Endothelial cell of umbilical vein (primary cell): ENCODE data around the gene TULP4. TPM values are rescaled to one million over a fixed set of nuclear protein-coding genes. Genes with fewer than 3 reads are reported as not detected.

Source experiments
- BruUV-seq: library from RNA; stranded (reverse); fragments of 400-500 nt; replicated peaks from 2 replicates; lab custom pipeline; 2021; lab: Mats Ljungman, UMichigan
- CTCF ChIA-PET: fragments of 300-600, 350-600 bp; sonication (Branson Sonifier 250); formaldehyde crosslinking; loops from one replicate; lab custom pipeline; 2021; ENCODE audit warnings: antibody characterized with exemption, inconsistent platforms; lab: Charles Lee
- POLR2A ChIA-PET: fragments of 300-600, 350-600 bp; sonication (Branson Sonifier 250); formaldehyde crosslinking; loops from one replicate; lab custom pipeline; 2021; ENCODE audit warnings: antibody characterized with exemption, inconsistent platforms; lab: Charles Lee
- DNase-seq: peaks from one replicate; pipeline ENCODE4 v3.0.0-alpha.2; 2011; ENCODE audit warnings: low read depth, low spot score
- FAIRE-seq: peaks from 2 replicates; lab custom pipeline; 2011; peaks lifted over from hg19 to GRCh38; lab: Jason Lieb, UNC
- H2AFZ ChIP-seq: 2 replicates; pipeline ENCODE4 v1.6.0; 2012; ENCODE audit warnings: low read depth, low read length, control low read depth, inconsistent platforms
- H3K27ac ChIP-seq: 2 replicates; pipeline ENCODE4 v1.5.1; 2011; ENCODE audit warnings: low read depth, mild to moderate bottlenecking, control low read depth, low read length, moderate library complexity; ENCODE audit not compliant: insufficient read depth
- H3K27me3 ChIP-seq, 2 experiments: 2 replicates each; pipeline versions ENCODE4 v1.6.0 to v1.6.1; 2011; ENCODE audit warnings: low read length in 2 of 2, mixed read lengths in 1 of 2; ENCODE audit not compliant: control insufficient read depth in 2 of 2, insufficient read depth in 2 of 2
- H3K36me3 ChIP-seq, 2 experiments: 2 replicates in 1 of 2; 3 replicates in 1 of 2; pipeline ENCODE4 v1.5.1; 2011; ENCODE audit warnings: low read length in 2 of 2, mild to moderate bottlenecking in 1 of 2, moderate library complexity in 1 of 2; ENCODE audit not compliant: control insufficient read depth in 2 of 2, insufficient read depth in 2 of 2; ENCODE audit errors: extremely low read depth in 1 of 2
- H3K4me1 ChIP-seq: 3 replicates; pipeline ENCODE4 v1.5.1; 2011; ENCODE audit warnings: mild to moderate bottlenecking, low read length; ENCODE audit not compliant: control insufficient read depth, insufficient read depth; ENCODE audit errors: extremely low read depth
- H3K4me2 ChIP-seq: 2 replicates; pipeline ENCODE4 v1.6.1; 2011; ENCODE audit warnings: low read length, control low read depth, mixed read lengths; ENCODE audit not compliant: insufficient read depth
- H3K4me3 ChIP-seq, 3 experiments: fragments of 200-600 bp in 1 of 3; sonication (generic), shearing (Covaris generic) in 1 of 3; replicated peaks in 1 of 3; 2 replicates each; pipeline ENCODE4 v1.5.1; 2011 to 2016; ENCODE audit warnings: control low read depth in 3 of 3, low read length in 3 of 3, mild to moderate bottlenecking in 2 of 3, inconsistent platforms in 1 of 3, low read depth in 1 of 3, moderate library complexity in 1 of 3; ENCODE audit not compliant: insufficient read depth in 1 of 3
- H3K79me2 ChIP-seq: 2 replicates; pipeline ENCODE4 v1.6.0; 2012; ENCODE audit warnings: low read length, inconsistent platforms; ENCODE audit not compliant: control insufficient read depth, insufficient read depth
- H3K9ac ChIP-seq: replicated peaks from 2 replicates; pipeline ENCODE3; 2011; ENCODE audit warnings: low read length, control low read depth; ENCODE audit not compliant: insufficient read depth; ENCODE audit errors: extremely low read depth
- H3K9me1 ChIP-seq: replicated peaks from 3 replicates; pipeline ENCODE4 v1.6.0; 2011; ENCODE audit warnings: mild to moderate bottlenecking, low read length; ENCODE audit not compliant: control insufficient read depth, insufficient read depth; ENCODE audit errors: extremely low read depth
- H3K9me3 ChIP-seq: replicated peaks from 2 replicates; pipeline ENCODE4 v1.5.1; 2012; ENCODE audit warnings: low read length, inconsistent platforms; ENCODE audit not compliant: control insufficient read depth, insufficient read depth
- H4K20me1 ChIP-seq: replicated peaks from 2 replicates; pipeline ENCODE3; 2011; ENCODE audit warnings: mild to moderate bottlenecking, low read length; ENCODE audit not compliant: control insufficient read depth, insufficient read depth; ENCODE audit errors: extremely low read depth
- EZH2 ChIP-seq: IDR thresholded peaks from 2 replicates; pipeline ENCODE4 v1.6.1; 2012; ENCODE audit warnings: borderline replicate concordance, low read depth, mild to moderate bottlenecking, moderate library complexity, low read length, inconsistent platforms; ENCODE audit not compliant: severe bottlenecking
- FOS ChIP-seq: IDR thresholded peaks from 2 replicates; pipeline ENCODE4 v1.6.1; 2011; ENCODE audit warnings: mild to moderate bottlenecking, low read length, moderate library complexity, borderline replicate concordance; ENCODE audit not compliant: insufficient read depth
- GATA2 ChIP-seq: IDR thresholded peaks from 2 replicates; pipeline ENCODE4 v1.7.0; 2011; ENCODE audit warnings: low read depth, mild to moderate bottlenecking, moderate library complexity, mixed read lengths, low read length; ENCODE audit not compliant: insufficient read length, insufficient read depth
- JUN ChIP-seq: IDR thresholded peaks from 2 replicates; pipeline ENCODE4 v1.6.1; 2011; ENCODE audit warnings: borderline replicate concordance, low read depth; ENCODE audit not compliant: insufficient read length, insufficient read depth
- MYC ChIP-seq: IDR thresholded peaks from one replicate; pipeline ENCODE4 v1.6.1; 2011; ENCODE audit warnings: mild to moderate bottlenecking, low read depth, low read length
- POLR2A ChIP-seq: IDR thresholded peaks from 2 replicates; pipeline ENCODE4 v1.6.1; 2012; ENCODE audit warnings: low read depth, mild to moderate bottlenecking, control low read depth, low read length
- POLR2AphosphoS5 ChIP-seq: IDR thresholded peaks from 2 replicates; pipeline ENCODE4 v1.6.1; 2012; ENCODE audit warnings: low read depth, mild to moderate bottlenecking, control low read depth, low read length, moderate library complexity; ENCODE audit not compliant: insufficient read depth
- dilution Hi-C: fragments of 300-500 bp; cut with MboI; formaldehyde crosslinking; loops from one replicate; pipeline ENCODE4 v1.15.0; 2019; ENCODE audit warnings: low sequenced_read_pairs; ENCODE audit not compliant: extremely low pct_ligation_motif_present
- intact Hi-C: fragments of 100-400 bp; cut with micrococcal nuclease; formaldehyde crosslinking; loops from one replicate; pipeline ENCODE4 v1.10.0; 2022
- polyA plus RNA-seq, 4 experiments: library from polyadenylated mRNA; depleted of rRNA in 3 of 4; stranded (reverse) in 3 of 4; unstranded in 1 of 4; fragments of >200 nt; gene quantifications; 2 replicates each; pipeline versions ENCODE4 v1.2.1 to v1.2.3, GENCODE V29; 2011 to 2012; ENCODE audit warnings: missing spikeins in 1 of 4
- total RNA-seq: library from RNA; stranded (reverse); gene quantifications from 2 replicates; pipeline ENCODE4 v1.2.3, GENCODE V29; 2021
- TF ChIP-seq, protein P1 (sequence below): IDR thresholded peaks from 2 replicates; pipeline ENCODE4 v1.6.1; 2011; ENCODE audit not compliant: insufficient read depth, insufficient read length
- TF ChIP-seq, protein P2 (sequence below), 2 donors: IDR thresholded peaks; 1 replicate in 1 of 2; 2 replicates in 1 of 2; pipeline ENCODE4 v1.5.1; 2011; ENCODE audit warnings: low read length in 2 of 2, mild to moderate bottlenecking in 2 of 2, moderate library complexity in 2 of 2, control low read depth in 1 of 2, inconsistent platforms in 1 of 2, low read depth in 1 of 2; ENCODE audit not compliant: insufficient read depth in 1 of 2; ENCODE audit errors: extremely low read depth in 1 of 2

Gene TULP4
- total and polyA plus RNA-seq, 2 donors (not counting 3 experiments of a cell fraction or from before 2014, with no cell fraction given), result 10.8 to 55.1 TPM

DNA sequence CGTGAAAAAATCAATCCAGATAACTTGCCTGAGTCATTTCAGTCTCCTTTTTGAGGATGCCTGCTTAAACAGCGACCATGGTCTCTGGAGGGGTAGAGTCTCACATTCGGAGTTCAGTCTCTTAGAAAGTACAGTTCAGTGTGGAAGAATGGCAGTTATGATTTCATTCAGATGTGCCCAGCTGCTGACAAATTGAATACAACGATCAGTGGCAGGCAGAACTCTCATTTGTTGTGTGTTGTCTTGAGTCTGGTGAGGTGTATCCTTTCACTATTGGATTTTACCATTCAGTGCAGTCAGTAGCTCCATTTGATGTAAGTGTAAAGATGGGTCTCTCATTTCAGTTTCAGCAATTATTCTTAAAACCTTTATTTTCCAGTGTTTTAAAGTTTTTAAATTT is 639 bp upstream of the TULP4 start:
- H3K4me1 ChIP-seq, result no peaks in the 10 kb centered on the region
- dilution Hi-C loops, result no loop called here
- BruUV-seq, result no TSS peak
- H3K9ac ChIP-seq, result no peak overlapping the region
- H4K20me1 ChIP-seq, result no peaks in the 10 kb centered on the region
- H3K36me3 ChIP-seq, result peaks cover 2 to 3% of the 10 kb centered on the region in 2 experiments
- H2AFZ ChIP-seq, result no peak overlapping the region
- TF ChIP-seq FOS, result no peak
- no peak for TF ChIP-seq GATA2
- TF ChIP-seq, protein P1, sequence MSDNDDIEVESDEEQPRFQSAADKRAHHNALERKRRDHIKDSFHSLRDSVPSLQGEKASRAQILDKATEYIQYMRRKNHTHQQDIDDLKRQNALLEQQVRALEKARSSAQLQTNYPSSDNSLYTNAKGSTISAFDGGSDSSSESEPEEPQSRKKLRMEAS, result no peak
- TF ChIP-seq POLR2A, result no peak
- TF ChIP-seq EZH2, result no peak
- no peak for TF ChIP-seq MYC
- no peak for TF ChIP-seq POLR2AphosphoS5
- TF ChIP-seq, protein P2, sequence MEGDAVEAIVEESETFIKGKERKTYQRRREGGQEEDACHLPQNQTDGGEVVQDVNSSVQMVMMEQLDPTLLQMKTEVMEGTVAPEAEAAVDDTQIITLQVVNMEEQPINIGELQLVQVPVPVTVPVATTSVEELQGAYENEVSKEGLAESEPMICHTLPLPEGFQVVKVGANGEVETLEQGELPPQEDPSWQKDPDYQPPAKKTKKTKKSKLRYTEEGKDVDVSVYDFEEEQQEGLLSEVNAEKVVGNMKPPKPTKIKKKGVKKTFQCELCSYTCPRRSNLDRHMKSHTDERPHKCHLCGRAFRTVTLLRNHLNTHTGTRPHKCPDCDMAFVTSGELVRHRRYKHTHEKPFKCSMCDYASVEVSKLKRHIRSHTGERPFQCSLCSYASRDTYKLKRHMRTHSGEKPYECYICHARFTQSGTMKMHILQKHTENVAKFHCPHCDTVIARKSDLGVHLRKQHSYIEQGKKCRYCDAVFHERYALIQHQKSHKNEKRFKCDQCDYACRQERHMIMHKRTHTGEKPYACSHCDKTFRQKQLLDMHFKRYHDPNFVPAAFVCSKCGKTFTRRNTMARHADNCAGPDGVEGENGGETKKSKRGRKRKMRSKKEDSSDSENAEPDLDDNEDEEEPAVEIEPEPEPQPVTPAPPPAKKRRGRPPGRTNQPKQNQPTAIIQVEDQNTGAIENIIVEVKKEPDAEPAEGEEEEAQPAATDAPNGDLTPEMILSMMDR (IDR thresholded peaks at IDR 0.05; ENCODE audit: extremely low read depth in 1 of 2, insufficient read depth in 1 of 2, low read depth in 1 of 2, low read length in 2 of 2), result no peak
- TF ChIP-seq JUN, result no peak
- H3K79me2 ChIP-seq, result peaks cover 1% of the 10 kb centered on the region
- H3K4me3 ChIP-seq, result no peak overlapping the region
- no peak overlapping the region for H3K27ac ChIP-seq
- no peak for DNase-seq
- no peaks in the 10 kb centered on the region for H3K9me1 ChIP-seq
- H3K27me3 ChIP-seq, result no peaks in the 10 kb centered on the region
- ChIA-PET CTCF (no interaction called here), POLR2A (no interaction called here)
- FAIRE-seq, result no peak
- intact Hi-C loops, result no loop called here
- no peaks in the 10 kb centered on the region for H3K9me3 ChIP-seq
- H3K4me2 ChIP-seq, result no peak overlapping the region
